T-helper 1 cell treated with Interleukin-12 subunit alpha and Interleukin-12 subunit beta and Interleukin-4 antibody, amounts not matched to agents 30 ng/mL and 1 ng/mL, for 36 hours (primary cell): Measurements from ENCODE around the gene OR5H2. TPM values are rescaled to one million over a fixed set of nuclear protein-coding genes. Genes with fewer than 3 reads are reported as not detected.
"Not testable (repeated sequence)": the region's sequence is repeated elsewhere in the genome, so short reads cannot be mapped to it uniquely, and the experiment has no call there.

Source experiments
- intact Hi-C: fragments of 100-400 bp; cut with micrococcal nuclease; formaldehyde crosslinking; loops from one replicate; pipeline ENCODE4 v1.15.1; 2024
- total RNA-seq: library from RNA; stranded (reverse); gene quantifications from 2 replicates; pipeline ENCODE4 v1.2.3, GENCODE V29; 2022

Gene OR5H2
- not detected in 2 replicates for total RNA-seq

GRCh38 chr3:98282205-98282604 lies at the start of gene OR5H2:
Gene OR5H2, plus strand, starts transcription at chr3:98282505. Its CDS starts 398 bp downstream, at chr3:98282903.
- intact Hi-C loops, result no loop called here

- intact Hi-C loops, result no loop called here
These were observed 48.8 kb upstream of the OR5H2 start for GRCh38 chr3:98233468-98233867.

GRCh38 chr3:98240131-98240530 lies 42.2 kb upstream of the OR5H2 start:
- intact Hi-C loops, result no loop called here

GRCh38 chr3:98242155-98242554 lies 40.1 kb upstream of the OR5H2 start:
- intact Hi-C loops, result no loop called here

GRCh38 chr3:98243843-98244242 lies 38.5 kb upstream of the OR5H2 start:
- intact Hi-C loops, result no loop called here

GRCh38 chr3:98246142-98246541 lies 36.2 kb upstream of the OR5H2 start:
- intact Hi-C loops, result no loop called here

- intact Hi-C loops, result not testable (repeated sequence)
These were observed 26.3 kb upstream of the OR5H2 start for GRCh38 chr3:98256026-98256425.

GRCh38 chr3:98259707-98260106 lies 22.6 kb upstream of the OR5H2 start:
- intact Hi-C loops, result no loop called here

- intact Hi-C loops, result no loop called here
These were observed 20.3 kb upstream of the OR5H2 start for GRCh38 chr3:98262046-98262445.

- intact Hi-C loops, result no loop called here
These were observed 18.4 kb upstream of the OR5H2 start, which contains the start of gene OR5H6 for GRCh38 chr3:98263944-98264343. Gene OR5H6, plus strand, starts transcription at chr3:98264244. Its CDS starts 89 bp downstream, at chr3:98264333.

GRCh38 chr3:98269846-98270245 lies 12.5 kb upstream of the OR5H2 start:
- intact Hi-C loops, result no loop called here

- intact Hi-C loops, result no loop called here
These were observed 10.2 kb upstream of the OR5H2 start for GRCh38 chr3:98272126-98272525.

GRCh38 chr3:98274914-98275313 lies 7.4 kb upstream of the OR5H2 start:
- intact Hi-C loops, result no loop called here

GRCh38 chr3:98290916-98291315 lies 8.6 kb downstream of the OR5H2 start:
- intact Hi-C loops, result no loop called here

- intact Hi-C loops, result no loop called here
These were observed 9.1 kb downstream of the OR5H2 start for GRCh38 chr3:98291332-98291957.

- intact Hi-C loops, result no loop called here
These were observed 39.8 kb downstream of the OR5H2 start for GRCh38 chr3:98322101-98322500.

GRCh38 chr3:98322686-98323085 lies 40.4 kb downstream of the OR5H2 start:
- intact Hi-C loops, result no loop called here

GRCh38 chr3:98323425-98323824 lies 41.1 kb downstream of the OR5H2 start:
- intact Hi-C loops, result no loop called here

GRCh38 chr3:98325055-98325454 lies 42.8 kb downstream of the OR5H2 start:
- intact Hi-C loops, result no loop called here

GRCh38 chr3:98326105-98326893 lies 44.0 kb downstream of the OR5H2 start:
- intact Hi-C loops, result no loop called here

GRCh38 chr3:98326945-98327344 lies 44.6 kb downstream of the OR5H2 start:
- intact Hi-C loops, result no loop called here

GRCh38 chr3:98328933-98329332 lies 46.6 kb downstream of the OR5H2 start:
- intact Hi-C loops, result loop anchor here (1.0 to 2.0 kb wide), 6 partner anchors 141 to 536 kb away; partner anchors contain the start of gene CPOX
